ENCODE measurements around the gene ZDHHC12. TPM values are rescaled to one million over a fixed set of nuclear protein-coding genes. Genes with fewer than 3 reads are reported as not detected.
A peak's percentile ranks its signal among the peaks of the same experiment; 100 is the strongest.

Gene ZDHHC12
- polyA plus RNA-seq, 2 of the 4 experiments (the other 2 are of a cell fraction): 37.6 to 75.7 TPM

DNA sequence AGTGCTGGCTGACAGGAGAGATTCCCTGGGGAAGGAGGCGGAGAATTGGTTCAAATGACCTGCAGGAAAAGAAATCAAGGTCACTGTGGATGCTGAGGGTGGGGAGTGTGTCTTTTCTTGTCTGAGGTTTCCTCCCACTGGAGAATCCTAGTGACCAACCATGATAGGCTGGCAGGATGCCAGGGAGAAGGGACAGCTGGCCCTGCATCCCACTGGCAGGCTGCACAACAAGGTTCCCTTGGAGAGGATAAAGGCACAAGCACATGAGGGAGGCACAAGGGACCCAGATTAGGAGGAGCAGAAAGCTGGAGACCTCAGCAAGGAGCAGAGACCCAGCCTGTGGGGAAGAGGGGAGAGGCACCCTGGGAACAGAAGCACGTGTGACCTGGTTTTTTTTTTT, 11.4 kb upstream of the ZDHHC12 start:
- FAIRE-seq (no peak), ATAC-seq (no peak), DNase-seq (ENCODE audit: low read depth in 1 of 2, low spot score in 1 of 2) (no peak)
- ChIA-PET POLR2A (no interaction called here), CTCF (interaction anchor here (0.6 to 3.4 kb wide), 10 partner anchors 10 to 362 kb away, joined by 3 to 37 read pairs (median 5); partner anchors contain the start of genes ENDOG, PKN3 and ZDHHC12)
- Histone ChIP-seq H3K4me2 (no peak overlapping the region), H3K27ac (no peak overlapping the region), H3K4me1 (no peaks in the 10 kb centered on the region), H3K4me3 (no peak overlapping the region), H3K9me3 (no peaks in the 10 kb centered on the region)
- TF ChIP-seq CBX2 (IDR thresholded peaks at IDR 0.05; ENCODE audit: borderline replicate concordance, low read depth) (no peak), ZC3H11A (IDR thresholded peaks at IDR 0.05) (no peak), JUN (IDR thresholded peaks at IDR 0.05) (no peak), CBX8 (IDR thresholded peaks at IDR 0.05) (no peak), GATA3 (IDR thresholded peaks at IDR 0.05; ENCODE audit: borderline replicate concordance) (no peak), HOXB5 (CRISPR knock-in tag; IDR thresholded peaks at IDR 0.05) (no peak), NPAS2 (CRISPR knock-in tag; IDR thresholded peaks at IDR 0.05; ENCODE audit: borderline replicate concordance) (no peak)
- TF ChIP-seq, protein P1, sequence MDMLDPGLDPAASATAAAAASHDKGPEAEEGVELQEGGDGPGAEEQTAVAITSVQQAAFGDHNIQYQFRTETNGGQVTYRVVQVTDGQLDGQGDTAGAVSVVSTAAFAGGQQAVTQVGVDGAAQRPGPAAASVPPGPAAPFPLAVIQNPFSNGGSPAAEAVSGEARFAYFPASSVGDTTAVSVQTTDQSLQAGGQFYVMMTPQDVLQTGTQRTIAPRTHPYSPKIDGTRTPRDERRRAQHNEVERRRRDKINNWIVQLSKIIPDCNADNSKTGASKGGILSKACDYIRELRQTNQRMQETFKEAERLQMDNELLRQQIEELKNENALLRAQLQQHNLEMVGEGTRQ (IDR thresholded peaks at IDR 0.05): no peak
- WGBS (ENCODE audit: missing lambda C conversion rate): 75% methylated on average over 2 of the region's 2 CpGs

DNA sequence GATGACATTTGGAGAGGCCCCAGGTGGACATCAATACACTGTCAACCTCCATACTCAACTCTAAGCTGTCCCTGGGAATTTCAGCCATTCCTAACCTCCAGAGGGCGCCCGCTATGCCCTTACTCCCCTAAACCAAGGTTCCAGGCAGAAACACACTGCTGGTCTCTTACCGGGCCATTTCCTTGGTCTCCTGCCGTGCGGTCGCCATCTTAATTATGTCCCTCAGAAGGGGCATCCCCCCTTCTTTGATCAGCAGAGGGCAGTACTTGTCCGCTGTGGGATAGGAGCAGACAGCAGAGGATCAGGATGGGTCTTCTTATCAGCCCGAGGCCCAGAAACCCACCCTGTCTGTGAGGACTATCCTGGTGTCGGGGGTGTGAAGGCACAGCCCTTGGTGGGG, 9.3 kb upstream of the ZDHHC12 start:
- WGBS (ENCODE audit: missing lambda C conversion rate): 7% methylated on average over 9 of the region's 9 CpGs
- ATAC-seq (peak; percentile 98 to 99), FAIRE-seq (peak; percentile 86), DNase-seq (ENCODE audit: low read depth in 1 of 2, low spot score in 1 of 2) (peak; percentile 96 to 97)
- no peaks in the 10 kb centered on the region for H3K4me1 ChIP-seq
- H3K4me3 ChIP-seq: no peak overlapping the region
- CTCF ChIA-PET: interaction anchor here (0.6 to 3.6 kb wide), 54 partner anchors 9 to 380 kb away, joined by 3 to 40 read pairs (median 5); partner anchors contain the start of genes ENDOG, PKN3, ZDHHC12 and ZER1
- no peaks in the 10 kb centered on the region for H3K9me3 ChIP-seq
- TF ChIP-seq ESRRA (IDR thresholded peaks at IDR 0.05; ENCODE audit: borderline replicate concordance, low read length) (0 out of 2 replicates have a peak, but pooled peaks have one; percentile 53), RAD21 (conservative IDR thresholded peaks at IDR 0.05 in 1 of 2, IDR thresholded peaks at IDR 0.05 in 1 of 2) (peak; percentile 83 to 88), SMC3 (IDR thresholded peaks at IDR 0.05) (peak; percentile 78), SREBF2 (IDR thresholded peaks at IDR 0.05) (no peak), JUN (IDR thresholded peaks at IDR 0.05) (no peak)
- TF ChIP-seq, protein P2, sequence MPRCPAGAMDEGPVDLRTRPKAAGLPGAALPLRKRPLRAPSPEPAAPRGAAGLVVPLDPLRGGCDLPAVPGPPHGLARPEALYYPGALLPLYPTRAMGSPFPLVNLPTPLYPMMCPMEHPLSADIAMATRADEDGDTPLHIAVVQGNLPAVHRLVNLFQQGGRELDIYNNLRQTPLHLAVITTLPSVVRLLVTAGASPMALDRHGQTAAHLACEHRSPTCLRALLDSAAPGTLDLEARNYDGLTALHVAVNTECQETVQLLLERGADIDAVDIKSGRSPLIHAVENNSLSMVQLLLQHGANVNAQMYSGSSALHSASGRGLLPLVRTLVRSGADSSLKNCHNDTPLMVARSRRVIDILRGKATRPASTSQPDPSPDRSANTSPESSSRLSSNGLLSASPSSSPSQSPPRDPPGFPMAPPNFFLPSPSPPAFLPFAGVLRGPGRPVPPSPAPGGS (IDR thresholded peaks at IDR 0.05): no peak
- TF ChIP-seq, protein P3, sequence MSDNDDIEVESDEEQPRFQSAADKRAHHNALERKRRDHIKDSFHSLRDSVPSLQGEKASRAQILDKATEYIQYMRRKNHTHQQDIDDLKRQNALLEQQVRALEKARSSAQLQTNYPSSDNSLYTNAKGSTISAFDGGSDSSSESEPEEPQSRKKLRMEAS (IDR thresholded peaks at IDR 0.05): peak; percentile 30; the same call in 1 of the 2 replicates
- TF ChIP-seq, protein P4, sequence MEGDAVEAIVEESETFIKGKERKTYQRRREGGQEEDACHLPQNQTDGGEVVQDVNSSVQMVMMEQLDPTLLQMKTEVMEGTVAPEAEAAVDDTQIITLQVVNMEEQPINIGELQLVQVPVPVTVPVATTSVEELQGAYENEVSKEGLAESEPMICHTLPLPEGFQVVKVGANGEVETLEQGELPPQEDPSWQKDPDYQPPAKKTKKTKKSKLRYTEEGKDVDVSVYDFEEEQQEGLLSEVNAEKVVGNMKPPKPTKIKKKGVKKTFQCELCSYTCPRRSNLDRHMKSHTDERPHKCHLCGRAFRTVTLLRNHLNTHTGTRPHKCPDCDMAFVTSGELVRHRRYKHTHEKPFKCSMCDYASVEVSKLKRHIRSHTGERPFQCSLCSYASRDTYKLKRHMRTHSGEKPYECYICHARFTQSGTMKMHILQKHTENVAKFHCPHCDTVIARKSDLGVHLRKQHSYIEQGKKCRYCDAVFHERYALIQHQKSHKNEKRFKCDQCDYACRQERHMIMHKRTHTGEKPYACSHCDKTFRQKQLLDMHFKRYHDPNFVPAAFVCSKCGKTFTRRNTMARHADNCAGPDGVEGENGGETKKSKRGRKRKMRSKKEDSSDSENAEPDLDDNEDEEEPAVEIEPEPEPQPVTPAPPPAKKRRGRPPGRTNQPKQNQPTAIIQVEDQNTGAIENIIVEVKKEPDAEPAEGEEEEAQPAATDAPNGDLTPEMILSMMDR (IDR thresholded peaks at IDR 0.05): peak; percentile 94
- POLR2A ChIA-PET: interaction anchor here (1.0 to 1.1 kb wide), 4 partner anchors 9 to 97 kb away, joined by 4 to 10 read pairs (median 6); partner anchors contain the start of genes SPOUT1 and ZDHHC12
- H3K27ac ChIP-seq: peak overlapping the region; percentile 41 to 73; a peak in 5 of 6 replicates
- peak overlapping the region; percentile 51 for H3K4me2 ChIP-seq

DNA sequence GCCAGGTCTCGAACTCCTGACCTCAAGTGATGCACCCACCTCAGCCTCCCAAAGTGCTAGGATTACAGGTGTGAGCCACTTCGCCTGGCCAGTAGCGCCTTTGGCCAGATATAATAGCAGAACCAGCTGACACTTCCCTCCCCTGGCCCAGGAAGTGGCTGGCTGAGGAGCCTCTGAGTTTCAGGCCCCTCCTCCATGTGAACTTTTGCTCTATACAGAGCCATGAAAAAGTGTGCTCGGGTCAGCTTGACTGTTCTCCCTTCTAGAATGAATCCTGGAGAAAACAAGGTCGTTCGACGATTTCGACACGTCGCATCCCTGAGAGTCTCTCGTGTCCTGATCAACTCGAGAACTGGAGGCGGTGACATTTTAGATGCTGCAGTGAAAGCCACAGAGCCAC, 8.6 kb upstream of the ZDHHC12 start:
- Histone ChIP-seq H3K9me3 (no peaks in the 10 kb centered on the region), H3K4me1 (no peaks in the 10 kb centered on the region), H3K4me3 (no peak overlapping the region), H3K4me2 (no peak overlapping the region), H3K27ac (no peak overlapping the region)
- FAIRE-seq (no peak), ATAC-seq (no peak), DNase-seq (ENCODE audit: low read depth in 1 of 2, low spot score in 1 of 2) (no peak)
- 87% methylated on average over 13 of the region's 13 CpGs for WGBS (ENCODE audit: missing lambda C conversion rate)
- POLR2A ChIA-PET: interaction anchor here (1.1 kb wide), 2 partner anchors 8 to 97 kb away, joined by 4 to 8 read pairs; partner anchors contain the start of genes SPOUT1 and ZDHHC12
- TF ChIP-seq, protein P3 (IDR thresholded peaks at IDR 0.05): no peak
- TF ChIP-seq, protein P2 (IDR thresholded peaks at IDR 0.05): no peak
- TF ChIP-seq ESRRA (IDR thresholded peaks at IDR 0.05; ENCODE audit: borderline replicate concordance, low read length) (no peak), TP53 (CRISPR knock-in tag; IDR thresholded peaks at IDR 0.05) (no peak), FOXS1 (CRISPR knock-in tag; IDR thresholded peaks at IDR 0.05) (no peak)
- CTCF ChIA-PET: interaction anchor here (0.6 to 3.6 kb wide), 46 partner anchors 8 to 380 kb away, joined by 3 to 40 read pairs (median 5); partner anchors contain the start of genes ENDOG, PKN3 and ZDHHC12
